GM21447 (cell line): ENCODE results near the gene ITPK1.
"Not testable (repeated sequence)": the region's sequence is repeated elsewhere in the genome, so short reads cannot be mapped to it uniquely, and the experiment has no call there.

ENCODE experiments used
- ATAC-seq: cut with Tn5 transposase; IDR thresholded peaks from one replicate; pipeline ENCODE4 v1.9.1; 2021; ENCODE audit not compliant: unreplicated experiment

ITPK1 gene

DNA sequence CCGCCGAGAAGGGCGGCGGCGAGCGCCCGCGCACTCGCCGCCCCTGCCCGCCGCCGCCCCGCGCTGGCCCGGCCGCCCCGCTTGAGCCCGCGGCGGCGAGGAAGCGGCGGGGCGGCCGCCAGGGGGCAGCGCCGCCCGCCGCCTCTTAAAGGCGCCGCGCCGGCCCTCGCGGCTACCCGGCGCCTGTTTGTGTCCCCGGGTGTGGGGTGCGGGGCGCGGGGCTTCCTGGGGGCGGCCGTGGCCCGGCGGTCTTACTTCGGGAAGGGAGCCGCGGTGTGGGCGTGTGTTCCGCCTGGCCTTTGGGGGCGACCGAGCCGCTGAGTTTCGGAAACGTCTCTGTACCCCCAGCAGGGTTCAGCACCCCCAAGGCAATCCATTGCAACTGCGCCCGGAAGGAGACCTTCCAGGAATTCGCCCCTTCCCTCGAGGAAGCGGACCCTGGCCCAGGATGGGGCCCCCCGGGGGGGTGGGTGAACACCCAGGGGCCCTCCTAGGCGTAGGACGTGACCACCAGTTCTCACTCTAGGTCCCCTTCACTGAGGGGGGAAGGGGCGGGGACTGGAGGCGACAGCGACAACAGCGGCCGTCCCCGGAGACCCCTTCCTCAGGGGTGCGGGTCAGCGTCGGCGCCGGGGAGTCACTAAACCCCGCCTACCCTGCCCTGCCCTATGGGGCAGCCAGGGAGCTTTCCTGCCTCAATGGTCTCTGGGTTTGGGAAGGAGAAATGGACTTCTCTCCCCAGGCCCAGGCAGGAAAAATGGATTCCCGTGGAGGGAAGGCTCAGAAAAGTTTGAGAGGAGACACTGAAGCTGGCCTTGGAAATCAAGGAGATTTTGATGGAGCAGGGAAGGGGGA lies at the start of gene ITPK1:
TSS of gene ITPK1 (minus strand) at position 105 of the 855 bp plus-strand sequence. CDS start 762 bp downstream, outside the sequence.
- ATAC-seq, result peak; percentile 48

DNA sequence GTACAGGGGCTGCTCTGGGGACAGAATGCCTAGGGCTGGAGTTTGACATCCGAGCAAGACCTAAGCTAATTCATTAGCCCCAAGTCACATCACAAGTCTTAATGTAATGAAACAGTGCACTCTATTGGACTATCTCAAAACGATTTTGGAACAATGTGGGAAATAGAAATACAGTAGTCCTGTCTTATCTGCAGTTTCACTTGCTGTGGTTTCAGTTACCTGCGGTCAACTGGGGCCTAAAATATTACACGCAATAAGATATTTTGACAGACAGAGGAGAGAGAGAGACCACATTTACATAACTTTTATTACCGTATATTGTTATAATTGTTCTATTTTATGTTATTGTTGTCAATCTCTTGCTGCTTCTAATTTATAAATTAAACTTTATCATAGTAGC lies 47.8 kb upstream of the ITPK1 start:
- no peak for ATAC-seq

DNA sequence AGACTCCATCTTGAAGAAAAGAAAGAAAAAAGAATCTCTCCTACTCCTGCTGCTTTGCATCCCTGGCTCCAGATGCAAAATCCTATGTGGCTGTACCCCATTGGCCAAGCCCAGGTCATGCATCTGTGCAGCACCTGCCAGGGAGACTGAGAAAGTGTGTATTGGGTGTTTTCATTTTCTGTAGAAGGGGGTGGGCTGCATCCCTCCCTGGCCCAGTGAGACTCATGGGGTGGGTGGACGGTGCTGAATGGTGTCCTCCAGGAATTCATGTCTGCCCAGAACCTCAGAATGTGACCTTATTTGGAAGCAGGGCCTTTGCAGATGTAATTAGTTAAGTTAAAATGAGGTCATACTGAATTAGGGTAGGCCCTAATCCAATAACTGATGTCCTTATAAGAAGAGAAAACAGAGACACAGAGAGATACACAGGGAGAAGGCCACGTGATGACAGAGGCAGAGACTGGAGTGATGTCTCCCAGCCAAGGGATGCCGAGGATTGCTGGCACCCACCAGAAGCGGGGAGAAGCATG lies 45.8 kb upstream of the ITPK1 start:
- ATAC-seq, result no peak

DNA sequence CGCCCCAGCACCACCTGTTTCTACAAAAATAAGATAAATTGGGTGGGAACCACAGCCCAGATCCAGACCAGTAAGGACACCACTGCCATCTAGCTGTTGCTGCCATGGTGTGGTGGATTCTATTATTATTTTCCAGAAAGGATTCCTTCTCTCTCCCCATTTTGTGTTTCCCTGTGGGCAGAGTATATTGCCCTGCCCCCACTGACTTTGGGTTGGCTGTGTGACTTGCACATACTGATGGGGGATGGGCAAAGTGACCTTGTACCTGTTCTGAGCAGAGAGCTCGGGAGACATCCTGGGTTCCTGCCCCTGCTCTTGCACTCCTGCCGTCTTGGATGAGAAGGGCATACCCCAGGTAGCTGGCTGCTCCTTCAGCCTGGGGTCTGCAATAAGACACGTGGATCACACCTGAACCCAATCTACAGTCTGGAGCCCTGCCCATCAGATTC lies 44.7 kb upstream of the ITPK1 start:
- no peak for ATAC-seq

DNA sequence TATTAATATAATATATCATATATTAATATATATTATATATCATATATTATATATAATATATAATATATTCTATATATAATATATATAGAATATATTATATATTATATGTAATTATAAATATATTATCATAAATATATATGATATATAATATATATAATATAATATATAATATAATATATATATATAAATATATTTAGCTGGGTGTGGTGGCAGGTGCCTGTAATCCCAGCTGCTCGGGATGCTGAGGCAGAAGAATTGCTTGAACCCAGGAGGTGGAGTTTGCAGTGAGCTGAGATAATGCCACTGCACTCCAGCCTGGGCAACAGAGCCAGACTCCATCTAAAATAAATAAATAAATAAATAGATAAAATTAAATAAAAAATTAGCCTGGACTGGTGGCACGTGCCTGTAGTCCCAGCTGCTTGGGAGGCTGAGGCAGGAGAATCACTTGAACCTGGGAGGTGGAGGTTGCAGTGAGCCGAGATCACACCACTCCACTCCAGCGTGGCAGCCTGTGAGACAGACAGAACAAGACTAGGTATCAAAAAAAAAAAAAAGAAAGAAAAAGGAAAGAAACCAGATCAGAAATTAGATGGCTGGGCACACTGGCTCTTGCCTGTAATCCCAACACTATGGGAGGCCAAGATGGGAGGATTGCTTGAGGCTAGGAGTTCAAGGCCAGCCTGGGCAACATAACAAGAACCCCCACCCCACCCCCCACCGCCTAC lies 44.1 kb upstream of the ITPK1 start:
- not testable (repeated sequence) for ATAC-seq

DNA sequence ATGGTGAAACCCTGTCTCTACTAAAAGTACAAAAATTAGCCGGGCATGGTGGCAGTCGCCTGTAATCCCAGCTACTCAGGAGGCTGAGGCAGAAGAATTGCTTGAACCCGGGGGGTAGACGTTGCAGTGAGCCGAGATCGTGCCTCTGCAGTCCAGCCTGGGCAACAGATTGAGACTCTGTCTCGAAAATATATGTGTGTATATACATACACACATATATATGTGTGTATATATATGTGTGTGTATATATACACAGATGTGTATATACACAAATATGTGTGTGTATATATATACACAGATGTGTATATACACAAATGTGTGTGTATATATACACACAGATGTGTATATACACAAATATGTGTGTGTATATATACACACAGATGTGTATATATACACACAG lies 42.6 kb upstream of the ITPK1 start:
- ATAC-seq, result not testable (repeated sequence)

DNA sequence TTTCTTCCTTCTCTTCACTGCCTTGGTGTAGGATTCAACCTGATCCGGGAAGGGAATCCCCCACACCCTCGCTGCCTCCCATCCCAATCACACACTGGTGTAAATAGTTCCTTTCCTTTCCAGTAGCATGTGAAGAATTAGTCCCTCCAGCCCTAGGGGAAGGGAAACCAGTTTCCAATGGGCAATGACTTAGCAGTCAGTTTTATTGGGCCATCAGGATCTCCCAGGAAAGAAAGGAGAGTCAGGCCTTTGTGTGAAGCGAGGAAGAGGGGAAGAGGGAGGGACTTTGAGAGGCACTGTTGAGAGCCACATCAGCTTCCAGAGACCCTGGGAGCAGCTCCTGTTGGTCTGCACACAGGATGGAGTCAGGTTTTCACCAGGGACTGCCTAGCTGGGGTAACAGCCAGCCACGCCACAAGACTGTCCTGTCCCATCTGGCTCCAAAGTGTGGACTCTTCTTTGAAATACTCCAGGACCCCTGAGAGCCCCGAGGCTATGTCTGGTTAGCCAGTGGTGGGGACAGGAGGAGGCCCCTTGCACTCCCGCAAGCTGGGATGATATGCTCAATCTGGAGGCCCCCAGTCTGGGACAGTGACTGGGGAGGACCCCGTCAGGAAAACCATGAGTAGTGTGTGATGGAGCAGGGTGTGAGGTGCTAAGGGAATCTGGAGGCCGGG lies 41.1 kb upstream of the ITPK1 start:
- no peak for ATAC-seq

DNA sequence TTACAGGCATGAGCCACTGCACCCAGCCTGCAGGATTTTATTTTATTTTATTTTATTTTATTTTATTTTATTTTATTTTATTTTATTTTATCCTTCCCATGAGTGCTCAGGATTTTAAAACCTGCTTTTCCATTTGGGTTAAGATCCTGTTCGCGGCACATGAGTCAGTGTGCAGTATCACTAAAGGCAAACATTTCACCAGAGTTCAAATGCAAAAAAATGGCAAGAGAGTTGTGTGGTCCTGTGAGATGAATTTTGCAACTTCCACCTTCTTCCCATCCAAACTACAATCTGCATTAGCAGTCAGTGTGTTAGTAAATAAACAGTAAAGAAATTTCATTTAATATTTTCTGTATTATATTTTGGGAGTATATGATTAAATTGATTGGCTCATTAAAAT lies 39.9 kb upstream of the ITPK1 start:
- no peak for ATAC-seq

DNA sequence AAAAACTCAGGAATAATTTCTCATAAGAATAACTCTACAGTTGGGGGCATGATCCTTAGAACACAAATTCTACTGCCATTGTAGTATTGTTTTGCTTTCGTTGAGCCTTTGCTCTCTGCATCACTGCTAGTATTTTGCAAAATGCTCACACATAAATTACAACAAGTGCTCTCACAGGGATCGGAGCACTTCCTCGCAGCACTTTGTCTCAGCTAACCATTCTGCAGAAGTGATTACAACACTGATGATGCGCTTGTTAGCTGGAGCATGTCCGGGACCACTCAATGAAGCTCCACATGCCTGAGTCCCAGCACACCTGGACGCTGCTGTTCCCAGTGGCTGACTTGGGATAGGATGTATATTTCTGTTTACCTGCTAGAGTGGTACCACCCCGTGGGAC lies 37.4 kb upstream of the ITPK1 start:
- ATAC-seq, result no peak

DNA sequence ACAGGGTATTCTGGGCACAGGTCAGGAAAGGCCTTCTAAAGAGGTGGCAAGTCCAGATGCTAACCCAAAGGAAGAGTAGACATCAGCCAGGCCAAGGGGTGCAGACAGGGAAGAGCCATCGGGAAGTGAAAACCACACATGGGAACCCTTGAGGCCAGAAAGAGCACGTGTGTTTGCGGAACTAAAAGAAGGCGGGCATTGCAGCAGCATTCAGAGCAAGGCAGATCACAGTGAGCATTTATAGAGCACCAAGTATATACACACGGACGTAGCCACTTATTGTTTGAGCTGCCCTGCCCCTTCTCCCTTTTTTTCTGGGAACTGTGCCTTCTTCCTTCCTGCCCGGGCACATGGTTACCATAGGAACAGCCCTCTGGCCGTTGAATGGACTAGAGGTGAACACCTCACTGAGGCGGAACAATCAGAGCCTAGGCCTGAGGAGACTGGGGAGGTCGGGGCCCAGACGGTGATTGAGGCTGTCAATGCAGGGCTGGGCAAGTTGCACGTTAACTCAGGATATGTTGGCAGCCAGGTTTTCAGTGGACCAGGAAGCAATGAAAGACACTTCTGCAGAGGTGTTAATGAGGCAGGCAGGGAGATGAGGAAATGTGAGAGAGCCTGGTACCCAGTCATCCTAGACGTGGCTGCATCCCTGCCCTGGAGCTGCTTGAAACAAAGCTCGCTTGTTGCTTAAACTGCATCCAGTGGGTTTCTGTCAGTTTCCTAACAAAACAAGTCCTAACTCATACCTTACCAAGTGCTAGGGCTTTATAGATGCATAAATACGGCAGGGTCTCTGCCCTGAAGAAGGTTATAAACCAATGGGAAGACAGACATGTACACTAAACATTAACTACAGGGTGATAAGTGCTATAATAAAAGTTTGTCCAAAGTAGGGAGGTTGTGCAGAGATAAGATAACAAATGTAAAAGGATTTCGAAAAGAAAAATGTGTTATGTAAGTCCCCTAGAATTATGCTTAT lies 34.8 kb upstream of the ITPK1 start:
- ATAC-seq, result no peak

DNA sequence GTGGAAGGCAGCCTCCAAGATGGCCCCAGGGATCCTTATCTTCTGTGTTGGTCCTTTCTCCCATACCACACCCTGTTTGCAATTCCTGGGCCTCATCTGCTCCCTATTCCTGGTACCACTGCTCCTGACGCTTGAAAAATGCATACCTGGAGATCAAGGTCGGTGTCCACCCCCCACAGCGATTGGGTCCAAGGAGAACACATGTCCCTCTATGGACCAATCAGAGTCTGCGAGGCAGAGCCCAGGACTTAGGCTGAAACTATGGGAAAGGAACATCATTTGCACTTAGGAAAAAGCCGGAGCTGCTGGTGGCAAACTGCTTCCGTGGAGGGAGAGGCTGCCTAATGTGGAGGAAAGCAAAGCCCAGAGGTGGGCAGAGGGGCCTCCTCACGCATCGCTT lies 33.3 kb upstream of the ITPK1 start:
- no peak for ATAC-seq

DNA sequence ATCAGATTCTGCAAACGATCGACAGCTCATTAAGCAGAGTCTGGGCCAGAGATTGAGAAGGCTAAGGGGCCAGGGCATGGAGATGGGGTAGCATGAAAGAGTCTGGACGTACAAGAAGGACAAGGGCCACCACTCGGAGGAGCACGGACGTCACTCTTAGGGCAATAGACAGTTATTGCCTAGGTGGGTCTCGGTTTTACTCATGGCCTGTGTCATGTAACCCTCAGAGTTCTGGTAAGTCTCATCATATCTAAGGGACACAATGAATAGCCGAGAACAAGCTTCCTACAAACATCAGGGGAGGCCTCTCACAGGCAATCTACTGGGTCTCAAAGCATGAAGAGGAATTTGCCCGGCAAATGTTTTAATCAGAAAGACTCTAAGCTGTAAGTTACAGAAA lies 30.4 kb upstream of the ITPK1 start:
- ATAC-seq, result no peak

DNA sequence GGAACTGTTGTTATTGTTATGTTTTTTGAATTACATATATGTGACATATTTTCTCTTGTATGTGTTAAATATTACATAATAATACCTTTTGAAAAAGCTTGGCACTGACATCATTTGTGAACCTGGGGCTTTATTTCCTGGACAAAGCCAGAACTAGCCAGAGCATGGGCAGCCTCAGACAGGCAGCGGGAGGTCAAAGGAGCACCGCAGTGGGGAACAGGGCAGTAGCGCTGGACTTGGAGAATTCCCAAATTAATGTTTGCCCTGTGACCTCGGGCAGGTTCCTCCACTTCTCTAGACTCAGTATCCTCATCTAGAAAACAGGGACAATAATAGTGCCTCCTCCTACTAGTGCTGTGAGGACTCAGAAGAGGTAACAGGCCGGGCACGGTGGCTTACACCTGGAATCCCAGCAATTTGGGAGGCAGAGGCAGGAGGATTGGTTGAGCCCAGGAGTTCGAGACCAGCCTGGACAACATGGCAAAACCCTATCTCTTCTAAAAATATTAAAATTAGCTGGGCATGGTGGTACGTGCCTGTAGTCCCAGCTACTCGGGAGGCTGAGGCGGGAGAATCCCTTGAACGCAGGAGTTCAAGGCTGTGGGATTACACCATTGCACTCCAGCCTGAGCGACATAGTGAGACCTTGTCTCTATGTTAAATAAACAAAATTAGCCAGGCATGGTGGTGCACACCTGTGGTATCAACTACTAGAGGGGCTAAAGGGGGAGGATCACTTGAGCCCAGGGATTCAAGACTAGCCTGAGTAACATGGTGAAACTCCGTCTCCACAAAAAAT lies 27.3 kb upstream of the ITPK1 start:
- no peak for ATAC-seq

DNA sequence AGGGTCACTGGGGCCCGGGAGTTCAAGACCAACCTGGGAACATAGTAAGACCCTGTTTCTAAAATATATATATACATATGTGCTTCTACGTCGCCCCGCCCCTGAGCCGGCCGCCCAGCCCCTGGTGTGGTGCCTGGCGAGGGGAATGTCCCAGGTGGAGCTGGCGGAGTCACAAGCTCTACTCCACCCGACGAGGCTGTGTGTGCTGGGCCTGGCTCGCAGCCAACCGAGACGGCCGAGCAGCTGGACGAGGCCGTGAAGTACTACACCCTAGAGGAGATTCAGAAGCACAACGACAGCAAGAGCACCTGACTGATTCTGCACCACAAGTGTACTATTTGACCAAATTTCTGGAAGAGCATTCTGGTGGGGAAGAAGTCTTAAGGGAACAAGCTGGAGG lies 22.1 kb upstream of the ITPK1 start:
- ATAC-seq, result no peak

DNA sequence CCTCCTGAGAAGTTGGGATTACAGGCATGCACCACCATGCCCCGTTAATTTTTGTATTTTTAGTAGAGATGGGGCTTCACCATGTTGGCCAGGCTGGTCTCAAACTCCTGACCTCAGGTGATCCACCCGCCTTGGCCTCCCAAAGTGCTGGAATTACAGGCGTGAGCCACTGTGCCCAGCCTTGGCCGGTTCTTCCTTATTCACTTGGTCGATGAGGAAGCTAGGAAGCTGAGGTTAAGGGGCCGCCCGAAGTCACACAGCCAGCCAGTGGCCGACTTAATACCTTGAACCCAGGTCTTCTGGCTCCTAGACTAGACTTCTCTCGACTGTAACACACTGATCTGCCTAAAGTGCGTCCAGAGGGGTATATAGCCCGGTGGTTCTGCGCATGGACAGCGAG lies 20.8 kb upstream of the ITPK1 start:
- ATAC-seq, result not testable (repeated sequence)

DNA sequence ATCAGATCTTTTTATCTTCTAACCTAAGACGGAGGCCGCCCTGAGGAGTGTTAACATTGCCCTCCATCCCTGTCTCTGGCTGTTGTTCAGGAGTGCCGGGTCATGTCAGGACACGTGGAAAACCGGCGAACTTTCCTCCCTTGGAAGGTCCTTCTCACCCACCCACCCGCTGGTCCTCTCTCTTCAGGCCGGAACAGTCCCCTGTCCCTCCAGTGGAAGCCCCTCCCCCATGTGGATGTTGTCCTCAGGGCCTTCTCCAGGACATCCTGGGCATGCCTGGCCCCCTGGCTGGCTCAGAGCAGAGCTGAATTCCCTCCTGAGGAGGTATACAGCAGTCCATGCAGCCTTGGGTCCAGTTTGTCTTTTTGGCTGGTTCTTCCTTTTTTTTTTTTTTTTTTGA lies 20.3 kb upstream of the ITPK1 start:
- no peak for ATAC-seq

DNA sequence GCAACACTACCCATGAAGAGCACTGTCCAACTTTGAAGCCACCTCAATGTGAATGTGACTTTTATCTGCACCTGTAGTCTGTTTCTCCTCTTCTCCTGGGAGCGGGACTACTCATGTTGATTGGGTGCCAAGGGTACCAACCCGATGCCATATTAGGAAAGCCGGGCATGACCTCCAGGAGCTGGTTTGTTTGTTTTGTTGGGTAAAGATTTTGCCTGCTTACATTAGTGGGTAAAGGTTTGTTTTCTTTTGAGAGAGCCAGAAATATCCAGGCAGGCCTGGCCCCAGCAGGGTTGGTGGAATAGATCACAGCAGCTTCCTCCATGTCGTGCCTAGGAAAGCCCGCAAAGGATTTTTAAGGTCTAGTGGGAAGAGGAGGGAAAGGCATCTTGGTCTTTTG lies 19.7 kb upstream of the ITPK1 start:
- ATAC-seq, result no peak

DNA sequence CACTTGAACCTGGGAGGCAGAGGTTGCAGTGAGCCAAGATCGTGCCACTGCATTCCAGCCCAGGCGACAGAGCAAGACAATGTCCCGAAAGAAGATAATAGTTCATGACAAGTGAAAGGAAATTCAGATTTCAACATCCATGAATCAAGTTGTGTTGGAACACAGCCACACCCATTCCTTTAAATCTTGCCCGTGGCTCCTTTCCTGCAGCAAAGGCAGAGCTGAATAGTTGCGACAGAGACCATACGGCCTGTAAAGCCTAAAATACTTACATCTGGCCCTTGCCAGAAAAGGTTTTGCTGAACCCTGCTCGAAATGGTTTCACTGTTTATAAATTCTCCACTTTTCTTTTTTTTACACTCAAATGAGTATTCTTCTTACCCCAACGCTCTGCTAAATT lies 17.7 kb upstream of the ITPK1 start:
- ATAC-seq, result no peak

DNA sequence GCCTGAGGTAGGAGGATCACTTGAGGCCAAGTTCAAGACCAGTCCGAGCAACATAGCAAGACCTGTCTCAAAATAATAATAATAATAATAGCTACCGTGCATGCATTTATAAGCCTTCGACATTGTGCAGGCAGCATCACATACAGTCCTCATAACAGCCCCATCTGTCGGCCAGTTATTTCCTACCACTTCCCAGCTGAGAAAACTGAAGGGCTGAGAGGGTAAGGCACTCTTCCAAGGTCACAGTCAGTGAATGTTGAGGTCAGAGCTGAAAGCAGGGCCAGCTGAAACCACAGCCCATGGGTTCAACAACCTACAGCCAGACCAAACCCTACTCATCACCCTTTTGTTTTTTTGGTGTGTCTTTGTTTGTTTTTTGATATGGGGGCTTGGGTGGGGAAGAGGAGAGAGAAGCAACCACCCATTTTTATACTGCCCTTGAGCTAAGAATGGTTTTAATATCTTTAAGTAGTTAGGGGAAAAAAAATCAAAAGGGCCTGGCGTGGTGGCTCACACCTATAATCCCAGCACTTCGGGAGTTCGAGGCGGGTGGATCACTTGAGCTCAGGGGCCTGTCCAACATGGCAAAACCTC lies 16.8 kb upstream of the ITPK1 start:
- no peak for ATAC-seq
